Measurements from ENCODE around the gene HS3ST3A1.

HS3ST3A1 gene

DNA sequence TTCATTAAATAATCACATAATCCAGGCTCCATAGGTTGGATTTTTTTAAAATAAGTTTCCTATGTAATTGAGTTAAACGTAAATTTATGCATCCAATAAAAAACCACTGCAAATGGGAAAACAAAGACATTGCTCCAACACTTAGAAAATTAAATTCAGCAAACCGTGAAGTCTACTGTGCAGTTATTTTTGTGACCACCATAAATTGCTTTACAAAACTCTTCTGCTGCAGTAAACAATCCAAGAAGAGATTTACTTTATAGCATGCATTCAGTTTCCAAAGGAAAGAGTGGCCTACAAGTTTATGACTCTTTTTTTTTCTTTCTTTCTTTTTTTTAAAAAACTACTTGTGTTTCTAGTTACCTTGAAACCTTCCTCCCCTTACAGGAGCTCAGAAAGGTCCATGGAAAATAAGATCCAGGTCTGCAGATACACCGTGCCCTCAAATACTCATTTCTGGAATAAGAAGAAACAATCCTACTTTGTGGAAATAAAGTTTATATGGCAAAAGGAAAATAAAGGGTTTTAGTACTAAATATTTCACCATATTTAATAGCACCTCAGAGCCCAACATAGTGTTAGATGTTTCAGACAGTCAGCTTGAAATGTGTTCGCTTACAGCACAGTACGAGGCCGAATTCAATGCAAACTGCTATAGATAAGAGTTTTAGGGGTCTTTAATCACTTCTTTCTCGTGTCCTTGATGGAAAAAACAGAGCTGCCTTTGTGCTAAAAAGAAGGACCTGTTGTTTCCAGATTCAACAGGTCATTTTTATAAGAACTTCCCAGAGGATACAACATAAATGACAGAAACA is 3.2 kb downstream of the HS3ST3A1 start:
- no peak for DNase-seq

DNA sequence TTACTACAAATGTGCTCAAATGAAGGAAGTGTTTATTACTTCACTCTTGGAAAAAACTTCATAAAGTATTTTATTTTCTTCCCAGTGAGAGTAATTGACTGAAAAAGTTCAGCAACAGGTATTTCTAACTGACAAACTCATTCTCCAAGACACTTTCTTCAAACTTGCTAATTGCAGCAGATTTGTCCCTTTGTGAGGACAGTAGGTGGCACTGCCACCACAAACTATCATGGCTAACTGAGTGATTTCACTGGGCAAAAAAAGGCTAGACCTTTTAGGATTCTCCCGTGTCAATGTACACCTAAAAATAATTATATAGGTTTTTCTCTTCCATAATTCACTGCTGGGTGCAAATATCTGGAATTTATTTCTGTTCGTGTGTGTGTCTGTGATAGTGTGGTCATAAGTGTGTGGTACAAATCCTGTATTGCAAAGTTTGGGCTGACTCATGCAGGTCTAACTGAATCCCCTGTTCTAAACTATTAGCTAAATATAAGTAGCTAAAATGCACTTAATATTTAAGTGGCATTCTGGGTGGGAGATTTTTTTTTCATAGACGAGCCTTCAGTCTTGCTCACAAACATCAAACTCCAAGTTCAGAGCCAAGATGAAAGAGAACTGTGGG is 3.9 kb downstream of the HS3ST3A1 start:
- DNase-seq = peak in 11 of 56 donors; percentile 0 to 39 (median 2)

DNA sequence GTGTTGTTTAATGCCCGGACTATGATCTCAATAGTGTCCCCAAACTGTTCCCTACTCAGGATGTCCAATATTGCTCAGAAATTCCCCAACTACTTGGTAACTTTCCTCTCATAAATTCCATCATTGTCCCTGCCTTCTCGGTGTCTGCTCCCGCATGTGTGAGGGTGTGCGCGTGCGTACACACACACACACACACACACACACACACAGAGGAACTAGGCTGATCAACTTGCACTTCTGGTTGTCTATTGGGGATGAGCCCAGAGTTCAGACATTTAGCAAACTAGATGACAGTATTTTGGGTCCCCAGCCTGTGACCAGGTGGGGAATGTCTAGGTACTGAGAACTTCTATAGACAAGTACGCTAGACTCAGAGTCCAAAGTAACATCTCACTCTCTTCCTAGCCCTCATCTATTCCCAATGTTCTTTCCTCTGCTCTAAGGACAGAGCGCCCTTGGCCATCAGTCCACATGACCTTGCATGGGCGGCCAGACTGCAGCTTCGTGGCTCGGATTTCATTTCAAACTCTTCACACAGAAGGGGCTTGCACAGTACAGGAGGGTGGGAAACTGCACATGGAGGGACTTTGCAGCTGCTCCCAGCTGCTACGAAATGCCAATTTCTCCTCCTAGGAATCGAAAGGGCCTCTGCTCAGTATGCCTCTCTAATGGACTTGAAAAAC is 5.3 kb downstream of the HS3ST3A1 start:
- no peak for DNase-seq

DNA sequence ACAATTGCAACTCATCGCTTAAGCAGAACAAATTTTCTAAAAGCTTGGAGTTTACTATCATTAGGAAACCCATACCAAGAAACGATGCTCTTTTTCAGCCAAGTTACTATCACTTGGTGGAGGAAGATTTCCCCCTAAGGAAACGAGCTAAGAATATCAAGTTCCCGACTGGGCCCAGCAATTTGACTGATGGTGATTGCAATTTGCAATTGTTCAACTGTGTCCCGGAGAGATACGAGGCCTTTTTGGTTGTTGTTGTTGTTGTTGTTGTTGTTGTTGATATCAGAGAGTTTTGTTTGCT is 6.2 kb downstream of the HS3ST3A1 start:
- DNase-seq = no peak

DNA sequence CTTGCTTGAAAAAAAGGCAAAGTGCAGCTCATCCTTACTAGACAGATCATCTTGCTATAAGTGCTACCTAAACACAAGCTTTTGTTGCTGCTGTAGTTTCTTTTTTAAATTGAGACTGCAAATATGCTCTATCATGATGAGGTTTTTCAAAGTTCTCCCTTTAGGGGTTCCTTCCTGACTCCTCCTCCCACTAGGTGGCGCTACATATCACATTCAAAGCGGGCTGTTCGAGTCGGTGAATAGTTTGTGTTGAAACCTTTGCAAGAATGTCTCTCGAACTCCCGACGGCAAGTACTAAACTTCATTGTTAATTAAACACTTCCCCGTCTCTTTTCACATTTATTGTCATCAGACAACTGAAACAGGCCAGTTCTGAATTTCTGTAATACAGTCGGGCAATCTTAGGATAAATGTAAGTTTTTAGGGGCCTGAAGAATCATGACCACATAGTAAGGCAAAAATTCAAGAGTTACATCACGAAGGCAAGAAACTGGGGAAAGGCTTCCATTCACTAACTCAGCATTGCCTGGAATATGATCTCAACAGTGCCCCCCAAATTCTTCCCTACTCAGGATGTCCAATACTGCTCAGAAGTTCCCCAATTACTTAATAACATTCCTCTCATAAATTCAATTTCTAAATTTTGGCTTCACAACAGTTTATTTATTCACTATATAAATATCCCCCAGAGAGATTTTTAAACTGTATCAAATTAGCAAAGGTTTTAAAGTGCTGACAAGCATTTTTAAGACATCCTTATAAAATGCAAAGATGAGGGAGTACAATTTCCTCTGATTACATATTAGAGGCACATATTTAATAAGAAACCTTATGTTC is 6.7 kb downstream of the HS3ST3A1 start:
- DNase-seq = peak in 47 of 56 donors; percentile 0 to 82 (median 28)

DNA sequence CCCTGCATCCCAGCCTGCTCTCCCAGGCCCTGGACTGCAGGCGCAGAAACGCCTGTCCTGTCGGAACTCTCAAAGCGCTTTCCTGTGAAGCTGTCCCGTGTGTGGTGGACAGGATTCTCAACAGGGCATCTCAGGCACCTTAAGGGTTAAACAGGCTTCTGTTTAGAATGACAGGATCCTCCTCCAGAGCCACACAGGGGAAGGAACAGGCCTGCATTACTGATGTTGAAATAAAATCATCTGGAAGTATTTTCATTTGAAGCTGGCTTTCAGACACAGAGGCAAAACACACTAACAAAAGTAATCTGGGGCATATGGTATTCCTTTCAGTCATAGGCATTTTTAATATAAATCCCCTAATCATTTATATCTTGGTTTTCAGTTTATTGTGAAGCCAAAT is 7.4 kb downstream of the HS3ST3A1 start:
- DNase-seq = no peak

DNA sequence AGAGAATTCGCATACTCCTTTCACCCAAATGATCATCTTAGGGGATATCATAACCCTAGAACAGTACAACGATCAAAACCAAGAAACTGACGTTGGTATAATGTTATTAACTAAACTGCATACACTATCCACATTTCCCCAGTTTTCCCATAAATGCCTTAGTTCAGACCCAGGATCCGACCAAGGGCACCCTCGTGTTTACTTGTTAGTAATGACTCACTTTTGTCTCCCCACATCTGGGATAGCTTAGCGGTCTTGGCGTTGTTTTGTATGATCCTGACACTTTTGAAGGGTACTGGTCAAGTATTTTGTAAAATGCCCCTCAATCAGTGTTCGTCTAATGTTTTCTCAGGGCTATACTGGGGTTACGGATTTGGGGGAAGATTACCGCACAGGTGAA is 8.0 kb downstream of the HS3ST3A1 start:
- no peak for DNase-seq

DNA sequence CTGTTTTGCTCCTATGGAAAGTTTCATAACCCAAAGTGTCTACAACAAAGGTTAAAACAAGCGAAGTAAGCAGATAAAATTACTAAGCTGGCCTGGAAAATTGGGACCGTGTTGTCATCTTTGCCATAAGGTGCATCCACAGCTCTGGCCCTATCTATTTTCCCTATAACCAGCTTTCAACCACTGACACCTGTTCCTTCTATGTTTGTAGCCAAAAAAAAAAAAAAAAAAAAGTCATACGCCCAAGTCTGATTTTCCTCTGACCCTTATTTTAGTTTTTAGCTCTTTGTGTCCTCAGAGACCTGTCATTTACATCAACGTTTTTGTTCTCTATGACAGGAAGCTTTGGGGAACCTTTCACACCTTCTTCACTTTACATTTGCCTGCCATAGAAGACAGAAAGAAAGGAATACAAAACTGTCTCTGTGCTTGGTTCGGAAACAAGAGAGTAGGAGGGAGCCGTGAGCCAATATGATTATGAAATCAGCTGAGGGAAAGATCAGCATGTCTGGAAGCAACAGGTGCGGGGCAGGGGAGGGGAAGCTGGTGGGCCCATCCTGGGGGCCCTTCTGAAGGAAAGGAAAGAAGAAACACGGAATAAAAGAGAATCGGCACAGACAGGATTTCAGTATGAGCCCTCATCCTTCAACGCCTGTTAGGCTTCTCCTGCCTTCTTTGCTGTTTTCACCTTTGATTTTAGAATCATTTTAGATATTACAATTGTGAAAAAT is 8.5 kb downstream of the HS3ST3A1 start:
- no peak for DNase-seq

DNA sequence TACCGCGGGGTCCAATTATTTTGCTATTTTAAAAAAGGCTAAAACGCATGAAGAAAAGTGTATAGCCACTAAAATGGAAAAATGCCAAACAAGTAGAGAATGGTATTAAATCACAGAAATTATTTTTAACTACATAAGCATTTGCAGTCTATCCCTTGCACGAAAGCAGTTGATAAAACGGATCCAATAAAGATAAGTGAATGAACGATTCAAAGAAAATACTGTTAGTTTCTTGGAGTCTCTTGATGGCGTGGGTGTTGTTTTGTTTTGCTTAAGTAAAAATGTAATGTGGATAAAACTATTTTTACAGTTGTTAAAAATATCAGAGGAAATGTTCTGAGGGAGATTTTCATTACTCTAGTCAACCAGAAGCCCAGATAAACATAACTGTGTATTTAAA is 9.3 kb downstream of the HS3ST3A1 start:
- no peak for DNase-seq

DNA sequence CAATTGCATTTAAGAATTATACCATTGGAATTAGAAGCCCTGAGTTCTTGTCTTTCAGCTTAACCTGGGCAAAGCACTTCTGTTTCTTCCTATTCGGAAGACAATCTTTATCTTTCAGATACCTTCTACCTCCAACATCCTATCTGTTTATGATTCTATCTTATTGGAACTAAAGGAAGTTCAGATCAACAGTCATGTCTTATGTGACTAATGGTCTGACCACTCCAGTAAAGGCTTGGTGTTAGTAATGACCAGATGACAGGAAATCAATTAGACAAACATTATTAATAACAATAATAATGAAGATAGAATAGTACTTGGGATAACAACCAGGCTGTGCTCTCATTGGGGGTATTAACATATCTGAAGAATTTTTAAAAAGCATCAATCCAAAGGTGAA is 11.3 kb downstream of the HS3ST3A1 start:
- DNase-seq = no peak

DNA sequence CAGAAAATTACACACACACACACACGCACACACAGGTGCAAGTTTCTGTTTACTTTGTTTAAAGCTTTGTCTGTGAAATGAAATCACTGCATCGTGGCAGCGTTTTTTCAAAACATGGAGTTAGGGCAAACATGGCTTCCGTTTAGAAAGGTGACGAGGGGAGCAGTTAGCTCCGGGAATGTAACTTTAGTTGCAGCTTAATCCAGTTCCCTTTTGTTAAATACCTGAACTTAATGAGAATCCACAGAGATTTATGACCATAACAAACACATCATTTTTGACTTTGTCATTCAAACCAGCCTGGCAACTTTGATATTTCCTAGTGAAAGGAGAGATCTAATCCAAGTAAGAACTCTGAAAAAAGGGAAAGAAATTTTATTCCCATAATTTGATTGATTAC is 12.1 kb downstream of the HS3ST3A1 start:
- DNase-seq = no peak

DNA sequence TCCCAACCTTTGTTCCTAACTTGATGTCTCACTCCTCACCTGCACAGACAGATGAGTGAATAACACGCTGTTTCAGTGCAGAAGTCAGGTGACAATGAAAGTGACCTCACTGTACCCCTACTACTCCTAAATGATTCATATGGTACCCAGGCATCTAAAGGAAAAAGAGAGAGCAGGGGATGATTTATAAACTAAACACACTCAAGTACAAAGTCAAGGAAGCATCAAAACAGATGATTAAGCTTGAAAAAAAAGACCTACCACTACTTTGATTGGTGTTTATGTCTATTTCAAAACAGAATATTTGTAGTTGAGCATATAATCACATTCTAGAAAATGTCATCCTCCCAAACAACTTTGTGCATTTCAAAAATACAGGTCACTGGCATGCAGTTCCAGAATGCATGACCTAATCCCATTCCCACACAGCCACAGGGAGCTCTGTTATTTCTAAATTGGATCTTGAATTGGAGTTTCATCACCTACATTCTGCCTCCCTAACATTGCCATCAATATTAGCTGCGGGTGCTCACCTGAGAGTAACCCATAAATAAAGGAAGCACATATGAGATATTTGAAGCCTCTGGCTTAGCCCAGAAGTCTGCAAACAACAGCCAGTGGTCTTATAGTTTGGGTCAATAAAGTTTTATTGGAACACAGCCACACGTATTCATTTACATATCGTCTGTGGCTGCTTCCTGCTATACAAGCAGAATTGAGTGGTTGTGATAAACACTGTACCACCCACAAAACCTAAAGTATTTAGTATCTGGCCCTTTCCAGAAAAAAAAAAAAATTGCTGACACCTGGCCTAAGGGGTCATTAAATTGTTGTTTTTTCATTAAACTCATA is 14.0 kb downstream of the HS3ST3A1 start:
- no peak for DNase-seq

DNA sequence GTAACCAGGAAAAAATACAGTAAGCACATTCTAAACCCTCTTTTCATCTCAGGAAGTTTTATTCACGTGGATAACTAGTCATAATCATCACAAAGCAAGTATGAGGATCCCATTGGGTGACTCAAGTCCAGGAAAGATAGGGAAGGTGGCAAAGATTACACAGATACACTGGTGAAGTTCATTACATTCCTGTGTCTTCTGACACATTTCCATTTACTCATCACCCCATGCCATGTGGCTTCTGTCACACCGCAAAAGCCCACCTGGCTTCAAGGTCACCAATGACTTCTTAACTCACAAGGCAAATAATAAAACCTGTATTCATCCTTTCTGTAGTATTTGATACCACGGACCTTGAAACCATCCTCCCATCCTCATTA is 17.0 kb downstream of the HS3ST3A1 start:
- no peak for DNase-seq

DNA sequence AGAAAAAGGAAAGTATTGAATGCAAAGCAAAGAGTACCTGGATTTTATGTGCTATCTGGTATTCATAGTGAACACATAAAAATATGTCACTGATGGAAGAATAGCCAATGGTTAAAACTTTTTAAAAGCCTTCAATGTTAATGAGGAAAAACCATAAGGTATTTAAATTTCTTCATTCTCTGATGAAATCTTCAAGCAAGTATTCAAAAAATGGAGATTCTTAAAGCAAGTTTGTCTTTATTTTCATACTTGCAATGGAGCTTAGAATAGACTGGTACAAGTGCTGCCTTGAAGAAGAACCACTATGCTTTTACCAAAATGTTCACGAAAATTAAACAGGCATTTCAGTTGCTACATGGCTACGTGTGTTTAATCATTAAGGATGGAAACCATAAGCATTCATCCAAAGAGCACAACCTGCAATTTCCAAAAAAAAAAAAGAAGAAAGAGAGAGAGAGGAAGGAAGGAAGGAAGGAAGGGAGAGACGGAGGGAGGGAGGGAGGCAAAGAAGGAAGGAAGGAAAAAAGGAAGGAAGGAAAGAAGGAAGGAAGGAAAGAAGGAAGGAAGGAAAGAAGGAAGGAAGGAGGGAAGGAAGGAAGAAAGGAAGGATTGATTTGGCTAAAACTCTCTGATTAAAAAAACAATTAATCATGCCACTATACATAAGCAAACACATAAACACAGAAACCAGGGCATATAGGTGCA is 17.6 kb downstream of the HS3ST3A1 start:
- DNase-seq = no peak

DNA sequence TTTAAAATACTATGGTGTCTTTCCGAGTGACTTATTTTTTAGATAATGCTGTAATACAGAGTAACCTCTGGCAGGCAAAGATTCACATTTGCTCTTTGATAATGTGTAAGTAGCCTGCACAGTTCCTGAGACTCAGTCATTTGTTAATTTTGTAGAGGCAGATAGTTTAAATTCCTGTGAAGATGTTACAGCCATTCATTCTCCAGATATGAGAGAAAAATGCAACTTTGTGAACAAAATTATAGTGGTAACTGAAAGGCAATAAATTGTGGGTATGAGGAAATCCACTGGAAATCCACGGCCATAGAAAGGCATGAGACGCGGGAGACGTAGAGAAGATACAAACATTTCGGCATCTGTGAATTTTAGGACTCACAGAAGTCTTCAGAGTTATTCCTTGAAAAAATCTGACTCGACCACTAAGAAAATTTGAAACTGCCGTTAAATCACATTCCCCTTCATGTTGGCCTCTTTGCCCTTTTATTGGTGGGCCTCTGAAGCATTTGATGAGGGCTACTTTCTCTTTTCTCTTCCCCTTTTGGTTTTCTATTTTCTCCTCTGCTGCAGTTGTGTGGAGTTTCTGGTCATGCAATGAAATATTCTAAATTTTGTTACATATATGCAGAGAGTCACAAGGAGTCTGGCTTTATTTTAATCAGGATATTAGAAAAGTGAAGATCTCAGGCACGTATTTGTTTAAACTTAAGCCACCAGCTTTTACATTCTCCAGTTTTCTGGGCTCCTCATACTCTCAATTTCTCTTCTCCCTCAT is 18.8 kb downstream of the HS3ST3A1 start:
- DNase-seq = no peak

DNA sequence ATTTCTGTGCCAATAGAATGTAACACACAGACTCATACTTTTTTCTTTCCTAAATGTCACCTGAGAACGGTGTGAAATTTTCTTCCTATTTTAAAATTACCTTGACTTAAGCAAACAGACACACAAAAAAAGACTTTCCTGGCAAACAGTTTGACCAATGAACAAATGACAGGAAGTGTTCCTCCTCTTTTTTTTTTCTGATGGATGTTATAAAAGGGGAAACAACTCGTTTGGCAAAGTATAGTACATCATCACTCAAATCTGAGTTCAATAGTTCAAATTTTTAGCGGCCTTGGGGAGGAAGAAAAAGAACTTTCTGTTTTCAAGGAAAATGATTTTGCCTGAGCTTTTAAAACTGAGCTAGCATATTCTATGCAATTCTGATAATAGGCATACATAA is 19.8 kb downstream of the HS3ST3A1 start:
- no peak for DNase-seq

DNA sequence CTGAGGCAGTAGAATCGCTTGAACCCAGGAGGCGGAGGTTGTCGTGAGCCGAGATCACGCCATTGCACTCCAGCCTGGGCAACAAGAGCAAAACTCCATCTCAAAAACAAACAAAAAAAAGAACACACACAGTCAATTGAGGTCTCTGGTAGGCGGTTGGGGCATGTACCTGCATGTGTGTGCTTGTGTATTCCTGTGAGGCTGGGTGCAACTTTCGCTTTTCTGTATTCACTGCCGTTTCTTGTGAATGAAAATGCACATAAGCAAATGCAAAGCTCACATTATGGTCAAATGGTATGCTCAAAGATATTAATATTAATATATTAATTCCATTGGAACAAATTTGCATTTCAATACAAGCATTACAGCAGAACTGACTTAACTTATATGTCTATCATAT is 20.9 kb downstream of the HS3ST3A1 start:
- no peak for DNase-seq

DNA sequence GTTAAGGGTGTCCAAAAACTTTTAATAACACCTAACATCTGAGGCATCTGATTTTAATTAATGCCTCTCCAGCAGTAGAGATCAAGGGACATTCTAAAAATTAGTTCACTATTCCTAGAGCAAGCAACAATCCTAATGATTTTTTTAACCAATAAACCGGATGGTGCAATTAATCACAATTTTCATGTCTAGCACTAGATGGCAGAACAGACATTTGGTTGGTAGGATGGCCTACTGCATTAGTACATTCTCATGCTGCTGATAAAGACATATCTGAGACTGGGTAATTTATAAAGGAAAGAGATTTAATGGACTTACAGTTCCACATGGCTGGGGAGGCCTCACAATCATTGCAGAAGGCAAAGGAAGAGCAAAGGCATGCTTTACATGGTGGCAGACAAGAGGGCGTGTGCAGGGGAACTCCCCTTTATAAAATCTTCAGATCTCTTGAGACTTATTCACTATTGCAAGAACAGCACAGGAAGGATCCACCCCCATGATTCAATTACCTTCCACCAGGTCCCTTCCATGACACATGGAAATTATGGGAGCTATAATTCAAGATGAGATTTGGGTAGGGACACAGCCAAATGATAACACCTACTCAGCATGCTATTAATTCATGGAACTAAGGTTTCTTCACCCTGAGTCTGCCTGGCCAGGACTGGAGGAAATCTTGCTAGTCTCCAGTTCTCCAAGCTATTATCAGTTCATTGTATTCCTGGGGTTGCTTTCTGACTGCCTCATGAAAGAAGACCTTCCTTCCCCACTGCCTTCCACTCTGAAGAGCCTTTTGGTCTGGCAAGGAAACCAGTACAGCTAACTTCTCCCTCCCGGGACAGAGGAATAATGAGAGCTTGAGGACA is 24.8 kb downstream of the HS3ST3A1 start:
- DNase-seq = no peak
